Breast epithelium (tissue), 3 donors: Measurements from ENCODE around the gene PPID.

Experiments used
- POLR2A ChIP-seq: fragments of 450-650 bp; IDR thresholded peaks from one replicate; pipeline ENCODE4 v1.6.1; 2016; ENCODE audit warnings: antibody characterized with exemption, mild to moderate bottlenecking, moderate library complexity
- POLR2AphosphoS5 ChIP-seq, 3 donors: sonication (generic); formaldehyde crosslinking; IDR thresholded peaks; one replicate each; pipeline ENCODE4 v1.6.1; 2017; ENCODE audit warnings: antibody characterized with exemption in 3 of 3
- TF ChIP-seq, protein P1 (sequence below), 3 donors: fragments of 450-650 bp; IDR thresholded peaks; one replicate each; pipeline ENCODE4 v1.5.1; 2016 to 2017; ENCODE audit warnings: antibody characterized with exemption in 3 of 3, mild to moderate bottlenecking in 3 of 3, moderate library complexity in 3 of 3

DNA sequence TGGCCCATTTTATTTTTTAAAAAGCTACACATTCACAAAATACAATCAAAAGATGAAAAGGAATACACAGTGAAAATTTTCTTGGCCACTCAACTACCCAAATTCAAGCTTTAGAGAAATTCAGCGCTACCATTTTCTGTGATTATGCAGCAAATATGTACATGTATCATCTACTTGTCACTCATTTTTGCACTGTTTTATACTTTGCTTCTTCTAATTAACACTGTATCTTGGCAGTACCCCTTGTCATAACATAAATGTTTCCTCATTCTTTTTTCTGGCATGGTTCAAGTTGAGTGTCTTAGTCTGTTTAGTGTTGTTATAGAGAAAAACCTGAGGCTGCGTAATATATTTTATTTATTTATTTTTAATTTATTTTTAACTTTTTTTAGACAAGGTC, 15.7 kb upstream of the PPID start:
- TF ChIP-seq, protein P1, sequence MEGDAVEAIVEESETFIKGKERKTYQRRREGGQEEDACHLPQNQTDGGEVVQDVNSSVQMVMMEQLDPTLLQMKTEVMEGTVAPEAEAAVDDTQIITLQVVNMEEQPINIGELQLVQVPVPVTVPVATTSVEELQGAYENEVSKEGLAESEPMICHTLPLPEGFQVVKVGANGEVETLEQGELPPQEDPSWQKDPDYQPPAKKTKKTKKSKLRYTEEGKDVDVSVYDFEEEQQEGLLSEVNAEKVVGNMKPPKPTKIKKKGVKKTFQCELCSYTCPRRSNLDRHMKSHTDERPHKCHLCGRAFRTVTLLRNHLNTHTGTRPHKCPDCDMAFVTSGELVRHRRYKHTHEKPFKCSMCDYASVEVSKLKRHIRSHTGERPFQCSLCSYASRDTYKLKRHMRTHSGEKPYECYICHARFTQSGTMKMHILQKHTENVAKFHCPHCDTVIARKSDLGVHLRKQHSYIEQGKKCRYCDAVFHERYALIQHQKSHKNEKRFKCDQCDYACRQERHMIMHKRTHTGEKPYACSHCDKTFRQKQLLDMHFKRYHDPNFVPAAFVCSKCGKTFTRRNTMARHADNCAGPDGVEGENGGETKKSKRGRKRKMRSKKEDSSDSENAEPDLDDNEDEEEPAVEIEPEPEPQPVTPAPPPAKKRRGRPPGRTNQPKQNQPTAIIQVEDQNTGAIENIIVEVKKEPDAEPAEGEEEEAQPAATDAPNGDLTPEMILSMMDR (IDR thresholded peaks at IDR 0.05), result no peak
- TF ChIP-seq POLR2A (no peak), POLR2AphosphoS5 (IDR thresholded peaks at IDR 0.05) (no peak)
